Neutrophil (primary cell): Measurements from ENCODE around the gene GPR32.
"Not testable (repeated sequence)": the region's sequence is repeated elsewhere in the genome, so short reads cannot be mapped to it uniquely, and the experiment has no call there.

Source experiments
- H3K27ac ChIP-seq: fragments of 200-600 bp; sonication (generic); 2 replicates; pipeline ENCODE4 v1.5.1; 2016; ENCODE audit warnings: mild to moderate bottlenecking, moderate library complexity
- H3K27me3 ChIP-seq: fragments of 200-600 bp; sonication (generic); 2 replicates; pipeline ENCODE4 v1.6.0; 2016; ENCODE audit warnings: mild to moderate bottlenecking
- H3K36me3 ChIP-seq: fragments of 200-600 bp; sonication (generic); 2 replicates; pipeline ENCODE4 v1.5.1; 2017
- H3K4me1 ChIP-seq, 2 experiments: fragments of 200-600 bp in 1 of 2; sonication (generic) in 1 of 2; 1 replicate in 1 of 2; 2 replicates in 1 of 2; pipeline versions ENCODE4 v1.5.1 to v1.6.1; 2013 to 2016; ENCODE audit warnings: low read depth in 1 of 2, low read length in 1 of 2, mild to moderate bottlenecking in 1 of 2, moderate library complexity in 1 of 2; ENCODE audit not compliant: control insufficient read depth in 1 of 2, insufficient read depth in 1 of 2
- H3K4me3 ChIP-seq, 2 experiments: fragments of 200-600 bp in 1 of 2; sonication (generic) in 1 of 2; 1 replicate in 1 of 2; 2 replicates in 1 of 2; pipeline ENCODE4 v1.5.1; 2013 to 2016; ENCODE audit warnings: low read depth in 1 of 2, low read length in 1 of 2, mild to moderate bottlenecking in 1 of 2, moderate library complexity in 1 of 2
- H3K9me3 ChIP-seq: fragments of 200-600 bp; sonication (generic); 2 replicates; pipeline ENCODE4 v1.5.1; 2016
- CTCF ChIP-seq: fragments of 200-600 bp; sonication (generic); IDR thresholded peaks from 2 replicates; pipeline ENCODE4 v1.5.1; 2016; ENCODE audit warnings: antibody characterized with exemption

The GPR32 gene

GRCh38 chr19:50741179-50741933 lies 28.9 kb upstream of the GPR32 start:
- Histone ChIP-seq H3K4me1 (no peaks in the 10 kb centered on the region), H3K4me3 (no peak overlapping the region), H3K27ac (no peak overlapping the region), H3K36me3 (no peaks in the 10 kb centered on the region), H3K27me3 (peaks cover 61% of the 10 kb centered on the region), H3K9me3 (no peaks in the 10 kb centered on the region)
- TF ChIP-seq CTCF: no peak

- H3K4me1 ChIP-seq: no peaks in the 10 kb centered on the region
- peaks cover 43% of the 10 kb centered on the region for H3K27me3 ChIP-seq
- no peak overlapping the region for H3K4me3 ChIP-seq
- no peaks in the 10 kb centered on the region for H3K36me3 ChIP-seq
- H3K9me3 ChIP-seq: no peaks in the 10 kb centered on the region
- no peak for TF ChIP-seq CTCF
- H3K27ac ChIP-seq: no peak overlapping the region
Observed at GRCh38 chr19:50743537-50743936, 26.7 kb upstream of the GPR32 start.

- H3K4me1 ChIP-seq: no peaks in the 10 kb centered on the region
- H3K9me3 ChIP-seq: no peaks in the 10 kb centered on the region
- H3K36me3 ChIP-seq: no peaks in the 10 kb centered on the region
- no peak for TF ChIP-seq CTCF
- H3K27ac ChIP-seq: no peak overlapping the region
- peaks cover 28% of the 10 kb centered on the region for H3K27me3 ChIP-seq
- H3K4me3 ChIP-seq: no peak overlapping the region
Observed at GRCh38 chr19:50745221-50745620, 25.0 kb upstream of the GPR32 start.

- not testable (repeated sequence) for H3K36me3 ChIP-seq, H3K4me3 ChIP-seq, H3K27ac ChIP-seq, H3K4me1 ChIP-seq, H3K9me3 ChIP-seq
- H3K27me3 ChIP-seq: peaks cover 10% of the 10 kb centered on the region
Observed at GRCh38 chr19:50747141-50747540, 23.1 kb upstream of the GPR32 start.

- peaks cover 9% of the 10 kb centered on the region for H3K27me3 ChIP-seq
- no peak for TF ChIP-seq CTCF
- no peaks in the 10 kb centered on the region for H3K9me3 ChIP-seq
- H3K36me3 ChIP-seq: no peaks in the 10 kb centered on the region
- no peak overlapping the region for H3K27ac ChIP-seq
- H3K4me3 ChIP-seq: no peak overlapping the region
- no peaks in the 10 kb centered on the region for H3K4me1 ChIP-seq
Observed at GRCh38 chr19:50749490-50749889, 20.8 kb upstream of the GPR32 start.

GRCh38 chr19:50750010-50750409 lies 20.3 kb upstream of the GPR32 start:
- peaks cover 11% of the 10 kb centered on the region for H3K27me3 ChIP-seq
- no peak for TF ChIP-seq CTCF
- no peaks in the 10 kb centered on the region for H3K9me3 ChIP-seq
- H3K27ac ChIP-seq: no peak overlapping the region
- no peaks in the 10 kb centered on the region for H3K4me1 ChIP-seq
- H3K36me3 ChIP-seq: no peaks in the 10 kb centered on the region
- H3K4me3 ChIP-seq: no peak overlapping the region
